ENCODE data around the gene UAP1.
A peak's percentile ranks its signal among the peaks of the same experiment; 100 is the strongest.
"Not testable (repeated sequence)": the region's sequence is repeated elsewhere in the genome, so short reads cannot be mapped to it uniquely, and the experiment has no call there.

The UAP1 gene

DNA sequence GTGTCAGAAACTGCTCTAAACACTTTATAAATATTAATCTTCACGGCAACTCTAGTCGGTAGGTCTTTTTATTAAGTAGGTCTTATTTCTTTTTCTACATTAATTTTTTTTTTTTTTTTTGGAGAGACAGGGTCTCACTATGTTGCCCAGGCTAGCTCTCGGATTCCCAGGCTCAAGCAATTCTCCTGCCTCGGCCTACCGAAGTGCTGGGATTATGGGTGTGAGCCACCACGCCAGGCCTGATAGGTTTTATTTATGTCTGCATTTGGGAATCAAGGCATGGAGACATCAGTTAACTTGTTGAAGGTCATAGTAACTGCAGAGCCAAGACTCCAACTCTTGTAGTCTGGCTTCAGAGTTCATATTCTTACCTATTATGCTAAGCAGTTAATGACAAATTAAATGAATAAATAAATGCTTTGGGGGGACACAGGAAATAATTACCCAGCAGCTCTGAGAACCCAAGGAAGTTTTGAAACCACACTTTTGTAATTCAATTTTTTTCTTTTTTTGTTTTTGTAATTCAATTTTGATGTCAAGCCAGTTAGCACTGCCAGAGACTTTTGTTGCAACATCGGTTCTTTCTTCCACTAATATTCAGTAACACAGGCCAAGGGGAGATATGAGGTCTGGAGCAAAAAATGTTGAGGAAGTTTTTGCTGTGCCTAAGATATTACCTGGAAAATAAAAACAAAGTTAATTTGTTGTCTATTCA is 9.4 kb upstream of the UAP1 start:
- Histone ChIP-seq H3K4me3 (no peak overlapping the region), H3K27me3 (ENCODE audit: low read depth) (no peaks in the 10 kb centered on the region), H3K9me3 (no peaks in the 10 kb centered on the region), H3K4me1 (no peaks in the 10 kb centered on the region), H3K36me3 (replicated peaks) (no peaks in the 10 kb centered on the region)
- in situ Hi-C loops (cut with MboI; ENCODE audit: low sequenced_read_pairs), result no loop called here
- DNase-seq (ENCODE audit: low spot score in 2 of 2), result no peak

DNA sequence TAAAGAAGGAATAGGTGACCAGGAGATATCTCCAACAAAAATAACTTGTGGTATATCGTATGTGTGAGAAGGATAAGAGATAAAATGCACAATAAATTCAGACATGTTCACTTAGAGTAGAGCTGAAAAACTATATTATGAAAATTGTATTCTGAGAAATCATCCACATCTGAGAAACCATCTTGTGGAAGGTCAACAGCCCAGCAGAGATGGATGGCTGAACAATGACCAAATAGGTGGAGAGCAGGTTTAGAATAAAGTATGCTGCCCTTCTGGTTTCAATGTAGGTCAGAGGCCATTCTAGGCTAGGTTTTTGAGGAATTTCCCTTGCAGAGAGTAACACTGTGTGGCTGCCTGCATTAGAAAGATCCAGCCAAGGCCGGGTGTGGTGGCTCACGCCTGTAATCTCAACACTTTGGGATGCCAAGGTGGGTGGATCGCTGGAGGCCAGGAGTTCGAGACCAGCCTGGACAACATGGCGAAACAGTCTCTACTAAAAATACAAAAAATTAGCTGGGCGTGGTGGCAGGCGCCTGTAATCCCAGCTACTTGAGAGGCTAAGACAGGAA is 8.8 kb upstream of the UAP1 start:
- H3K9me3 ChIP-seq, result no peaks in the 10 kb centered on the region
- in situ Hi-C loops (cut with MboI; ENCODE audit: low sequenced_read_pairs), result no loop called here
- no peak overlapping the region for H3K4me3 ChIP-seq
- no peaks in the 10 kb centered on the region for H3K27me3 ChIP-seq (ENCODE audit: low read depth)
- no peaks in the 10 kb centered on the region for H3K36me3 ChIP-seq (replicated peaks)
- H3K4me1 ChIP-seq, result no peaks in the 10 kb centered on the region
- no peak for DNase-seq (ENCODE audit: low spot score in 2 of 2)

GRCh38 chr1:162554258-162554657 is 7.3 kb upstream of the UAP1 start:
- no peaks in the 10 kb centered on the region for H3K36me3 ChIP-seq (replicated peaks)
- in situ Hi-C loops (cut with MboI; ENCODE audit: low sequenced_read_pairs), result no loop called here
- H3K4me3 ChIP-seq, result no peak overlapping the region
- DNase-seq (ENCODE audit: low spot score in 2 of 2), result no peak
- H3K4me1 ChIP-seq, result no peaks in the 10 kb centered on the region
- H3K27me3 ChIP-seq (ENCODE audit: low read depth), result no peaks in the 10 kb centered on the region
- no peaks in the 10 kb centered on the region for H3K9me3 ChIP-seq

DNA sequence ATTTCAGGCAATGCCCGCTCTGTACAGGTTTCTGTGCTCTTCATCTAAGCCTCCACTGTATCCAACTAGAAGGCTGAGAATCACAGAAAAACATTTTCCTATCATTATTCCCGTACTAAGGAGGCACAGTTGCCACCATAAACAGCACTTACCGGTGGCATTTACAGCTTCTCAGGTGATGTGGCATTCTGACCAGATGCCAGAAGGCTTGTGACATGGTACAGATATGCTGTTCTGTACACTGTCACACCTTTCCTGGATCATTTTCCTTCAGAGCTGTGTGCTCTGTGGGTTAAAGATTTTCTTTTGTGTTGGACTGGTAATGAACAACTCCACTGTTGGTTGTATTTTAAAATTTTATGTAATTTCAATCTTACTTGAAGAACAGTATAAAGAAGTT is 4.0 kb upstream of the UAP1 start:
- H3K4me1 ChIP-seq, result no peaks in the 10 kb centered on the region; the same call in 1 of the 2 replicates
- in situ Hi-C loops (cut with MboI; ENCODE audit: low sequenced_read_pairs), result no loop called here
- no peaks in the 10 kb centered on the region for H3K36me3 ChIP-seq (replicated peaks)
- H3K4me3 ChIP-seq, result no peak overlapping the region
- no peak for DNase-seq (ENCODE audit: low spot score in 2 of 2)
- no peaks in the 10 kb centered on the region for H3K27me3 ChIP-seq (ENCODE audit: low read depth)
- H3K9me3 ChIP-seq, result no peaks in the 10 kb centered on the region

- in situ Hi-C loops (cut with MboI; ENCODE audit: low sequenced_read_pairs), result no loop called here
- no peaks in the 10 kb centered on the region for H3K27me3 ChIP-seq (ENCODE audit: low read depth)
- no peak for DNase-seq (ENCODE audit: low spot score in 2 of 2)
- no peaks in the 10 kb centered on the region for H3K9me3 ChIP-seq
- H3K36me3 ChIP-seq (replicated peaks), result no peaks in the 10 kb centered on the region
- H3K4me1 ChIP-seq, result peaks cover 4% of the 10 kb centered on the region; the same call in 1 of the 2 replicates
- H3K4me3 ChIP-seq, result peak overlapping the region; percentile 67
Observed at GRCh38 chr1:162560303-162561036, 1.1 kb upstream of the UAP1 start.

DNA sequence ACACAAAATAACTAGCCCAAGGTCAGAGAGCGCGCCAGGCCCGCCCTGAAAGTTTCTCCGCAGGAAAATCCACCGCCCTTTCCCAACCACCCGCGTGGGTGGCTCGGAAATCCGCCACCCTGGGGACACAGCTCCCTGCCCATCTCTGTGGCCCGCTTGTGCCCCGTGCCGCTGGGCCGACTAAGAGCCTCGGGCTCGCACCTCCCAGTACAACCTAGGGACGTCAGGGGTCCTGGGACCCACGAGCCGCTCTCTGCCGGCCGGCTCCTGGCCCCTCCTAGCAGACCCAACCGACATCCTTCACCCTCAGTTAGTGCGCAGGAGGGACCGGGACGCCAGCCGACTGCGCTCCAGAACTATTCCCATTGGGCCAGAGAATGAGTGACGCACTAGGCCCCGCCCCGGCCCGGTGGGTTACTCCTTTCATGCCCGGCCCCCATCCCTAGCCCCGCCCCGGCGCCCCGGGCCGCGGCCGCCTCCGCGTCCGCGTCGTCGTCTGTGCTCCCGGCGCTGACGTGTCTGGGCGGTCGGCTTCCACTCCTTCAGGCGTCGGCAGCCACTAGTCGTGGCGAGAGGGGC is 396 bp upstream of the UAP1 start:
- H3K4me3 ChIP-seq, result peak overlapping the region; percentile 67
- in situ Hi-C loops (cut with MboI; ENCODE audit: low sequenced_read_pairs), result no loop called here
- H3K27me3 ChIP-seq (ENCODE audit: low read depth), result no peaks in the 10 kb centered on the region
- no peaks in the 10 kb centered on the region; the same call in 1 of the 2 replicates for H3K36me3 ChIP-seq (replicated peaks)
- DNase-seq (ENCODE audit: low spot score in 2 of 2), result peak; percentile 92 to 98
- H3K9me3 ChIP-seq, result no peaks in the 10 kb centered on the region
- peaks cover 4% of the 10 kb centered on the region; the same call in 1 of the 2 replicates for H3K4me1 ChIP-seq

GRCh38 chr1:162562470-162562828 is 927 bp downstream of the UAP1 start:
- H3K27me3 ChIP-seq (ENCODE audit: low read depth), result no peaks in the 10 kb centered on the region
- DNase-seq (ENCODE audit: low spot score in 2 of 2), result no peak
- H3K36me3 ChIP-seq (replicated peaks), result no peaks in the 10 kb centered on the region; the same call in 1 of the 2 replicates
- peak overlapping the region; percentile 67 for H3K4me3 ChIP-seq
- H3K4me1 ChIP-seq, result peaks cover 4% of the 10 kb centered on the region; the same call in 1 of the 2 replicates
- H3K9me3 ChIP-seq, result no peaks in the 10 kb centered on the region
- in situ Hi-C loops (cut with MboI; ENCODE audit: low sequenced_read_pairs), result no loop called here

GRCh38 chr1:162564762-162565218 is 3.3 kb downstream of the UAP1 start:
- H3K27me3 ChIP-seq (ENCODE audit: low read depth), result no peaks in the 10 kb centered on the region
- peaks cover 14% of the 10 kb centered on the region for H3K4me1 ChIP-seq
- no peak overlapping the region for H3K4me3 ChIP-seq
- no peaks in the 10 kb centered on the region for H3K9me3 ChIP-seq
- in situ Hi-C loops (cut with MboI; ENCODE audit: low sequenced_read_pairs), result no loop called here
- H3K36me3 ChIP-seq (replicated peaks), result peaks cover 11% of the 10 kb centered on the region
- DNase-seq (ENCODE audit: low spot score in 2 of 2), result no peak

DNA sequence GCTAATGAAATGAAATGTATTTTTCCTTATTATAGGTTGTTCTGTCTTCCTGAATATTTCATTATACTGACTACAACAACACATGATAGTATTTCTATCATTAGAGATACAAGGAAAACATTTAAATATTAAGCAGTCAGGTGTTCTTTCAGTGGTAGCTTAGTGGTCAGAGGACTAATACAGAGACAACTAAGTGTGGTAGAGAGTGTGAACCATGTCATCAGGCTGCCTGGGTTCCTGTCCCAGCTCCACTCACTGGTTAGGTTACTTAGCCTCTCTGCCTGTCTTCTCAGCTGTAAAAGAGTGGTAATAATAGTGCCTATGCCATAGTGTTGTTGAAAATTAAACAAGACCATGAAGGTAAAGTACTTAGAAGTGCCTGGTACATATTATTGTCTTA is 3.9 kb downstream of the UAP1 start:
- no peak overlapping the region for H3K4me3 ChIP-seq
- no peak for DNase-seq (ENCODE audit: low spot score in 2 of 2)
- H3K9me3 ChIP-seq, result no peaks in the 10 kb centered on the region
- H3K27me3 ChIP-seq (ENCODE audit: low read depth), result no peaks in the 10 kb centered on the region
- H3K36me3 ChIP-seq (replicated peaks), result peaks cover 11% of the 10 kb centered on the region
- H3K4me1 ChIP-seq, result peaks cover 14% of the 10 kb centered on the region
- in situ Hi-C loops (cut with MboI; ENCODE audit: low sequenced_read_pairs), result no loop called here

DNA sequence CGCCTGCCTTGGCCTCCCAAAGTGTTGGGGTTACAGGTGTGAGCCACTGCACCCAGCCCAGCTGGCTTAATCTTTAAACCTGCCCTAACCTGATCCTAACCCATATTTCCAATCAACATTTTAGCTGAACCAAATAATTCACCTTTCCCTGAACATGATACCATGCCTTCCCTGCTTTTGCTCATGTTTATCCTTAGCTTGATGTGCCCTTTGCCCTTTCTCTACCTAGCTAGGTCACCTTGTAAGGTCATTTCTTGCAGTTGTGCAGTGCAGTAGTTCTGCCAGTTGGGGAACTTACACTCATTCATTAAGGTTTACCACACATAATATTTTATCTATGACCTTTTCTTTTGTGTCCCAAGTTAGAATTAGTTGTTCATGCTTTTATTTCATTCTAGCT is 5.3 kb downstream of the UAP1 start:
- peaks cover 14% of the 10 kb centered on the region for H3K4me1 ChIP-seq
- no peak overlapping the region for H3K4me3 ChIP-seq
- no peaks in the 10 kb centered on the region for H3K27me3 ChIP-seq (ENCODE audit: low read depth)
- in situ Hi-C loops (cut with MboI; ENCODE audit: low sequenced_read_pairs), result no loop called here
- peaks cover 11% of the 10 kb centered on the region for H3K36me3 ChIP-seq (replicated peaks)
- no peak for DNase-seq (ENCODE audit: low spot score in 2 of 2)
- H3K9me3 ChIP-seq, result no peaks in the 10 kb centered on the region

- Histone ChIP-seq H3K27me3 (ENCODE audit: low read depth) (no peaks in the 10 kb centered on the region), H3K4me3 (no peak overlapping the region), H3K4me1 (peaks cover 10% of the 10 kb centered on the region), H3K9me3 (no peaks in the 10 kb centered on the region), H3K36me3 (replicated peaks) (peaks cover 14% of the 10 kb centered on the region)
- DNase-seq (ENCODE audit: low spot score in 2 of 2), result no peak
- in situ Hi-C loops (cut with MboI; ENCODE audit: low sequenced_read_pairs), result no loop called here
Observed at GRCh38 chr1:162568802-162569201, 7.3 kb downstream of the UAP1 start.

- in situ Hi-C loops (cut with MboI; ENCODE audit: low sequenced_read_pairs), result no loop called here
- no peak for DNase-seq (ENCODE audit: low spot score in 2 of 2)
- Histone ChIP-seq H3K9me3 (no peaks in the 10 kb centered on the region), H3K4me3 (no peak overlapping the region), H3K4me1 (peaks cover 10% of the 10 kb centered on the region), H3K36me3 (replicated peaks) (peaks cover 14% of the 10 kb centered on the region), H3K27me3 (ENCODE audit: low read depth) (no peaks in the 10 kb centered on the region)
Observed at GRCh38 chr1:162570718-162571117, 9.2 kb downstream of the UAP1 start.

DNA sequence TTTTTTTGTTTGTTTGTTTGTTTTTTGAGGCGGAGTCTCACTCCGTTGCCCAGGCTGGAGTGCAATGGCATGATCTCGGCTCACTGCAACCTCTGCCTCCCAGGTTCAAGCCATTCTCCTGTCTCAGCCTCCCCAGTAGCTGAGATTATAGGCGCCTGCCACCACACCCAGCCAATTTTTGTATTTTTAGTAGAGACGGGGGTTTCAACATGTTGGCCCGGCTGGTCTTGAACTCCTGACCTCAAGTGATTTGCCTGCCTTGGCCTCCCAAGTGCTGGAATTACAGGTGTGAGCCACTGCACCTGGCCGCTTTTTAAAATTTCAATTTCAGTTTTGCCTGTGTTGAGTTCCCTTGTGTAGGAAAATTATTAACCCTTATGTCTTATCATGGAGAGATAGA is 9.6 kb downstream of the UAP1 start:
- in situ Hi-C loops (cut with MboI; ENCODE audit: low sequenced_read_pairs); H3K9me3 ChIP-seq; DNase-seq (ENCODE audit: low spot score in 2 of 2); H3K4me3 ChIP-seq; H3K27me3 ChIP-seq (ENCODE audit: low read depth): not testable (repeated sequence)
- H3K4me1 ChIP-seq, result peaks cover 10% of the 10 kb centered on the region
- H3K36me3 ChIP-seq (replicated peaks), result peaks cover 14% of the 10 kb centered on the region

DNA sequence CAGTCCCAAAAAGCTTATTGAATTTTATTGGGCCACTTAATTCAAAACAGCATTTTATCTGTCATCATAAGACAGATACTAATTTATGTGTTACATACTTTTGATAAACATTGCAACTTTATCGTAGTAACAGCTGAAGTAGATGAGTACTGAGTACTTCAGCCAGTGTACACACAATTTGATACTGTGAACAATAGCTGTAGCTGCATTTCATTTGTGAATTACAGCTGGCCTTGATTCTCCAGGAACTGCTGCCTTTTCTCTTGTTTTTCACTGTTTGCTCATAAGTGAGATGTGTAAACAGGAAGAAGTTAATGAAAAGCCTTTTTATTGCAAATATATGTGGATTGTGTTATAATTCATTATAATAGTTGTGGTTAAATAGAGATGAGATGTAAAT is 10.2 kb downstream of the UAP1 start:
- no peaks in the 10 kb centered on the region for H3K9me3 ChIP-seq
- H3K36me3 ChIP-seq (replicated peaks), result peaks cover 14% of the 10 kb centered on the region
- in situ Hi-C loops (cut with MboI; ENCODE audit: low sequenced_read_pairs), result no loop called here
- no peak for DNase-seq (ENCODE audit: low spot score in 2 of 2)
- no peak overlapping the region for H3K4me3 ChIP-seq
- H3K4me1 ChIP-seq, result peaks cover 10% of the 10 kb centered on the region
- H3K27me3 ChIP-seq (ENCODE audit: low read depth), result no peaks in the 10 kb centered on the region
